ENCODE measurements around the gene MCRIP2. TPM values are rescaled to one million over a fixed set of nuclear protein-coding genes. Genes with fewer than 3 reads are reported as not detected.

The MCRIP2 gene
- total RNA-seq, 4 donors from 2014 or later: 2.6 to 62.0 (median 17.0) TPM

- no peaks in the 10 kb centered on the region for H3K36me3 ChIP-seq
- H3K9me3 ChIP-seq: no peaks in the 10 kb centered on the region
- TF ChIP-seq CTCF (IDR thresholded peaks at IDR 0.05): no peak
- no peak for TF ChIP-seq POLR2A (IDR thresholded peaks at IDR 0.05)
- no peak overlapping the region for H3K4me3 ChIP-seq
- no peaks in the 10 kb centered on the region for H3K27me3 ChIP-seq
- no peak overlapping the region for H3K27ac ChIP-seq
- intact Hi-C loops (cut with DNase I; ENCODE audit: low total_unique reads): no loop called here
- no peak for DNase-seq
- peaks cover 3 to 5% of the 10 kb centered on the region in 2 donors for H3K4me1 ChIP-seq
Measured at GRCh38 chr16:658679-659571, 17.3 kb downstream of the MCRIP2 start.

- TF ChIP-seq CTCF (IDR thresholded peaks at IDR 0.05) (no peak), POLR2A (IDR thresholded peaks at IDR 0.05) (no peak)
- Histone ChIP-seq H3K27ac (no peak overlapping the region), H3K9me3 (no peaks in the 10 kb centered on the region), H3K4me3 (no peak overlapping the region), H3K4me1 (peaks cover 3 to 5% of the 10 kb centered on the region in 2 donors), H3K36me3 (no peaks in the 10 kb centered on the region), H3K27me3 (no peaks in the 10 kb centered on the region)
- intact Hi-C loops (cut with DNase I; ENCODE audit: low total_unique reads): loop anchor here (10.0 kb wide), 1 partner anchor 85 kb away; no protein-coding TSS in a partner anchor
- DNase-seq: no peak
Measured at GRCh38 chr16:659618-660017, 18.0 kb downstream of the MCRIP2 start.

DNA sequence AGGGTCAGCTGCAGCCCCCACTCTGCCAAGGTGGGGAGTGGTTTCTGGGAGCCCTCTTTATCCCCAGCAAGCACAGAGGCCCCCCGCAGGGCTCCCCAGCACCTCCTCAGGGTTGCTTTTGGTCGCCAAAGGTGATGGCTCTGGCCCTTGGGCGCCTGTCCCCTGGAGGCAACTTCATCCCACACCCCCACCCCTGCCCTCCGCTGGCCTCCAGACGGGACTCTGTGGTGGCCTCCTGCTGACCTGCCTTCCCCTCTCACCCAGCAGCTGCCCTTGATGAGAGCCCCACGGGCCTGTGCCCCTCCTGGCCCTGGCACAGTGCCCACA is 18.5 kb downstream of the MCRIP2 start:
- TF ChIP-seq CTCF (IDR thresholded peaks at IDR 0.05): no peak
- no peak for TF ChIP-seq POLR2A (IDR thresholded peaks at IDR 0.05)
- H3K27ac ChIP-seq: peak overlapping the region; percentile 76 to 79
- no peak for DNase-seq
- no peaks in the 10 kb centered on the region for H3K36me3 ChIP-seq
- peaks cover 3 to 5% of the 10 kb centered on the region in 2 donors for H3K4me1 ChIP-seq
- H3K4me3 ChIP-seq: no peak overlapping the region
- intact Hi-C loops (cut with DNase I; ENCODE audit: low total_unique reads): loop anchor here (10.0 kb wide), 1 partner anchor 85 kb away; no protein-coding TSS in a partner anchor
- H3K27me3 ChIP-seq: no peaks in the 10 kb centered on the region
- H3K9me3 ChIP-seq: no peaks in the 10 kb centered on the region

DNA sequence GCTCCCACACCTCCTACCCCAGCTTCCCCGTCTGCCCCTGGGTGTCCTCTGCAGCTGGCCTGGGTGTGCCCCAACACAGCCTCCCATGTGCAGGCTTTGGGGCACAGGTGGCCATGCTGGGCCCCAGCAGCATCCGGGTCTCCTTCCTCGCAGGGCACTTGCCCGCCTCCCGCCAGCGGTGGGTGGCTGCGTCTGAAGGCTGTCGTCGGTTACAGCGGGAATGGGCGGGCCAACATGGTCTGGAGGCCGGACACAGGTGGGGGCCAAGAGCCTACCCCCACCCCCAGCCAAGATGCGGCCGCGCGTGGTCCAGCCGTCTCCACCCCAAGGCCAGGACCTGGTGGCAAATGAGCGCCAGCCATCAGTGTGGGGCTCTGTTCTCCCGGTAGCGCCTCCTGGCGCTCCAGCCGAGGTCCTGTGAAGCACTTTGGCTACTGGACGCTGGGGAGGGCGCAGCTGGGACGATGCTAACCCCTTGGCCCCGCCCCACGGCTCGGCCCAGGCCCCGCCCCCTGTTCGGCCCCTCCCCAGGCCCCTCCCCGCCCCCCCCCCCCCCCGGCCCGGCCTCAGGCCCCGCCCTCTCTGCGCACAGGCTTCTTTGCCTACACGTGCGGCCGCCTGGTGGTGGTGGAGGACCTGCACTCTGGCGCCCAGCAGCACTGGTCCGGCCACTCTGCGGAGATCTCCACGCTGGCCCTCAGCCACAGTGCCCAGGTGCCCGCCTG is 19.0 kb downstream of the MCRIP2 start:
- H3K4me1 ChIP-seq: peaks cover 3 to 5% of the 10 kb centered on the region in 2 donors
- no peaks in the 10 kb centered on the region for H3K36me3 ChIP-seq
- TF ChIP-seq CTCF (IDR thresholded peaks at IDR 0.05): peak; percentile 51 to 76 (median 72)
- TF ChIP-seq POLR2A (IDR thresholded peaks at IDR 0.05): peak in 1 of 2 donors; percentile 10
- peak; percentile 85 to 91 for DNase-seq
- H3K27ac ChIP-seq: peak overlapping the region; percentile 76 to 79
- no peaks in the 10 kb centered on the region for H3K27me3 ChIP-seq
- intact Hi-C loops (cut with DNase I; ENCODE audit: low total_unique reads): loop anchor here (10.0 kb wide), 1 partner anchor 86 kb away; no protein-coding TSS in a partner anchor
- no peak overlapping the region for H3K4me3 ChIP-seq
- no peaks in the 10 kb centered on the region for H3K9me3 ChIP-seq
